HG03159 (cell line): ENCODE data around the gene KIF7.

Experiments
- ATAC-seq: cut with Tn5 transposase; IDR thresholded peaks from one replicate; pipeline ENCODE4 v1.9.1; 2021; ENCODE audit warnings: mild to moderate bottlenecking, moderate library complexity; ENCODE audit not compliant: unreplicated experiment

Gene KIF7

GRCh38 chr15:89669941-89670340 is 14.7 kb upstream of the KIF7 start:
- no peak for ATAC-seq

GRCh38 chr15:89669309-89669865 is 14.1 kb upstream of the KIF7 start:
- ATAC-seq: no peak

GRCh38 chr15:89668171-89668570 is 12.9 kb upstream of the KIF7 start:
- ATAC-seq: no peak

GRCh38 chr15:89667706-89667960 is 12.4 kb upstream of the KIF7 start:
- ATAC-seq: no peak

- no peak for ATAC-seq
These were observed 11.8 kb upstream of the KIF7 start for GRCh38 chr15:89666858-89667705.

GRCh38 chr15:89666184-89666857 is 11.1 kb upstream of the KIF7 start:
- no peak for ATAC-seq

GRCh38 chr15:89665449-89666181 is 10.3 kb upstream of the KIF7 start:
- ATAC-seq: no peak

- no peak for ATAC-seq
These were observed 9.4 kb upstream of the KIF7 start for GRCh38 chr15:89664441-89665350.

- ATAC-seq: no peak
These were observed 7.8 kb upstream of the KIF7 start for GRCh38 chr15:89662893-89663626.

- no peak for ATAC-seq
These were observed 5.3 kb upstream of the KIF7 start for GRCh38 chr15:89660556-89660955.

GRCh38 chr15:89659295-89659694 is 4.0 kb upstream of the KIF7 start:
- ATAC-seq: no peak

- ATAC-seq: no peak
These were observed 2.5 kb upstream of the KIF7 start for GRCh38 chr15:89657686-89658200.

- ATAC-seq: no peak
These were observed 999 bp upstream of the KIF7 start for GRCh38 chr15:89656116-89656815.

- no peak for ATAC-seq
These were observed 936 bp downstream of the KIF7 start for GRCh38 chr15:89654301-89654761.

GRCh38 chr15:89653578-89653977 is 1.7 kb downstream of the KIF7 start:
- ATAC-seq: no peak

GRCh38 chr15:89652666-89653065 is 2.6 kb downstream of the KIF7 start:
- no peak for ATAC-seq

- no peak for ATAC-seq
These were observed 3.1 kb downstream of the KIF7 start for GRCh38 chr15:89652131-89652530.

- no peak for ATAC-seq
These were observed 5.6 kb downstream of the KIF7 start for GRCh38 chr15:89649716-89650115.

GRCh38 chr15:89649013-89649625 is 6.1 kb downstream of the KIF7 start:
- ATAC-seq: no peak
